ENCODE data around the gene RAB3A.

- TF ChIP-seq CTCF (IDR thresholded peaks at IDR 0.05) = no peak
- no peak for TF ChIP-seq POLR2A (IDR thresholded peaks at IDR 0.05)
- TF ChIP-seq EP300 (IDR thresholded peaks at IDR 0.05) = no peak
Observed at GRCh38 chr19:18159810-18160209, 44.0 kb downstream of the RAB3A start.

All from stomach (tissue), 4 donors.